ENCODE results near the gene CCL4. TPM values are rescaled to one million over a fixed set of nuclear protein-coding genes. Genes with fewer than 3 reads are reported as not detected.
A peak's percentile ranks its signal among the peaks of the same experiment; 100 is the strongest.
"Not testable (repeated sequence)": the region's sequence is repeated elsewhere in the genome, so short reads cannot be mapped to it uniquely, and the experiment has no call there.

Gene CCL4
- total RNA-seq, 1 donor from 2014 or later, result not detected

GRCh38 chr17:36118477-36119353 is 15.1 kb downstream of the CCL4 start:
- ATAC-seq, result no peak

- no peak for ATAC-seq
Measured at GRCh38 chr17:36120221-36120620, 16.6 kb downstream of the CCL4 start.

GRCh38 chr17:36121099-36121498 is 17.5 kb downstream of the CCL4 start:
- ATAC-seq, result not testable (repeated sequence)

GRCh38 chr17:36123431-36123830 is 19.8 kb downstream of the CCL4 start:
- ATAC-seq, result no peak

GRCh38 chr17:36124879-36125824 is 21.5 kb downstream of the CCL4 start:
- peak; percentile 8 for ATAC-seq

- peak; percentile 43 for ATAC-seq
Measured at GRCh38 chr17:36127199-36127893, 23.7 kb downstream of the CCL4 start.

GRCh38 chr17:36127911-36128310 is 24.3 kb downstream of the CCL4 start:
- ATAC-seq, result no peak

GRCh38 chr17:36128411-36128978 is 24.9 kb downstream of the CCL4 start:
- no peak for ATAC-seq

GRCh38 chr17:36129616-36130015 is 26.0 kb downstream of the CCL4 start:
- no peak for ATAC-seq

- no peak for ATAC-seq
Measured at GRCh38 chr17:36130346-36130745, 26.7 kb downstream of the CCL4 start.

GRCh38 chr17:36131421-36131820 is 27.8 kb downstream of the CCL4 start:
- ATAC-seq, result no peak

- no peak for ATAC-seq
Measured at GRCh38 chr17:36131931-36132330, 28.3 kb downstream of the CCL4 start.

GRCh38 chr17:36132421-36132831 is 28.8 kb downstream of the CCL4 start:
- no peak for ATAC-seq

- ATAC-seq, result no peak
Measured at GRCh38 chr17:36133602-36134236, 30.1 kb downstream of the CCL4 start.

GRCh38 chr17:36135465-36135864 is 31.8 kb downstream of the CCL4 start:
- no peak for ATAC-seq

- ATAC-seq, result no peak
Measured at GRCh38 chr17:36136036-36136435, 32.4 kb downstream of the CCL4 start.

- no peak for ATAC-seq
Measured at GRCh38 chr17:36136439-36136838, 32.8 kb downstream of the CCL4 start.

- no peak for ATAC-seq
Measured at GRCh38 chr17:36142235-36142634, 38.6 kb downstream of the CCL4 start.

GRCh38 chr17:36142806-36143205 is 39.2 kb downstream of the CCL4 start:
- ATAC-seq, result no peak

GRCh38 chr17:36144014-36144413 is 40.4 kb downstream of the CCL4 start:
- ATAC-seq, result no peak

GRCh38 chr17:36144981-36145729 is 41.5 kb downstream of the CCL4 start:
- ATAC-seq, result no peak

All from esophagus mucosa (tissue), 1 donor.